ENCODE results near the gene GABBR2.

The GABBR2 gene

GRCh38 chr9:98720402-98720801 lies 11.7 kb upstream of the GABBR2 start:
- DNase-seq: no peak

- no peak for DNase-seq
Measured at GRCh38 chr9:98719055-98719454, 10.3 kb upstream of the GABBR2 start.

- DNase-seq: no peak
Measured at GRCh38 chr9:98714833-98715232, 6.1 kb upstream of the GABBR2 start.

GRCh38 chr9:98712987-98713386 lies 4.3 kb upstream of the GABBR2 start:
- no peak for DNase-seq

GRCh38 chr9:98709968-98710965 lies 1.5 kb upstream of the GABBR2 start:
- DNase-seq: peak; percentile 11

GRCh38 chr9:98708103-98708932 lies 417 bp downstream of the GABBR2 start:
- DNase-seq: no peak

GRCh38 chr9:98707166-98708102 lies 1.3 kb downstream of the GABBR2 start:
- DNase-seq: peak; percentile 36

GRCh38 chr9:98706651-98707165 lies 2.0 kb downstream of the GABBR2 start:
- DNase-seq: no peak

GRCh38 chr9:98702835-98703380 lies 5.8 kb downstream of the GABBR2 start:
- DNase-seq: no peak

- no peak for DNase-seq
Measured at GRCh38 chr9:98702340-98702739, 6.4 kb downstream of the GABBR2 start.

GRCh38 chr9:98701576-98701975 lies 7.2 kb downstream of the GABBR2 start:
- DNase-seq: no peak

GRCh38 chr9:98700801-98701200 lies 7.9 kb downstream of the GABBR2 start:
- no peak for DNase-seq

- no peak for DNase-seq
Measured at GRCh38 chr9:98698856-98699255, 9.9 kb downstream of the GABBR2 start.

GRCh38 chr9:98694943-98695342 lies 13.8 kb downstream of the GABBR2 start:
- no peak for DNase-seq

GRCh38 chr9:98692392-98692791 lies 16.3 kb downstream of the GABBR2 start:
- no peak for DNase-seq

GRCh38 chr9:98691890-98692289 lies 16.8 kb downstream of the GABBR2 start:
- no peak for DNase-seq

GRCh38 chr9:98690686-98691085 lies 18.0 kb downstream of the GABBR2 start:
- no peak for DNase-seq

- no peak for DNase-seq
Measured at GRCh38 chr9:98688710-98689495, 19.8 kb downstream of the GABBR2 start.

- DNase-seq: no peak
Measured at GRCh38 chr9:98687911-98688310, 20.8 kb downstream of the GABBR2 start.

- DNase-seq: no peak
Measured at GRCh38 chr9:98686961-98687855, 21.5 kb downstream of the GABBR2 start.
